CD4-positive, alpha-beta memory T cell (primary cell): ENCODE measurements around the gene AZIN2. TPM values are rescaled to one million over a fixed set of nuclear protein-coding genes. Genes with fewer than 3 reads are reported as not detected.

Experiments used
- CTCF ChIA-PET: fragments of 350-600 bp; sonication (Branson Sonifier 250); formaldehyde crosslinking; loops from one replicate; lab custom pipeline; 2021; ENCODE audit warnings: inconsistent platforms; ENCODE audit not compliant: partially characterized antibody; lab: Charles Lee
- POLR2A ChIA-PET: fragments of 350-600 bp; sonication (Branson Sonifier 250); formaldehyde crosslinking; loops from one replicate; lab custom pipeline; 2021; ENCODE audit not compliant: partially characterized antibody; lab: Charles Lee
- DNase-seq, 5 donors: peaks; one replicate each; pipeline versions ENCODE4 v3.0.0 to v3.0.0-alpha.2; 2020 to 2022; ENCODE audit warnings: mixed read lengths in 1 of 5
- H3K27ac ChIP-seq: one replicate; pipeline ENCODE4 v1.7.0; 2013; ENCODE audit warnings: low read depth, low read length
- H3K27me3 ChIP-seq: 2 replicates; pipeline ENCODE4 v1.7.0; 2013; ENCODE audit warnings: mild to moderate bottlenecking, low read length, moderate library complexity; ENCODE audit not compliant: insufficient read depth
- H3K36me3 ChIP-seq: 2 replicates; pipeline ENCODE4 v1.7.0; 2013; ENCODE audit warnings: mild to moderate bottlenecking, low read length, moderate library complexity; ENCODE audit not compliant: insufficient read depth
- H3K4me1 ChIP-seq: 2 replicates; pipeline ENCODE4 v1.7.0; 2013; ENCODE audit warnings: mild to moderate bottlenecking, low read length, moderate library complexity; ENCODE audit not compliant: insufficient read depth
- H3K4me3 ChIP-seq, 2 donors: one replicate each; pipeline ENCODE4 v1.7.0; 2013; ENCODE audit warnings: low read length in 2 of 2, mild to moderate bottlenecking in 1 of 2
- H3K9me3 ChIP-seq, 2 donors: one replicate each; pipeline ENCODE4 v1.7.0; 2013; ENCODE audit warnings: low read length in 2 of 2, control low read depth in 1 of 2; ENCODE audit not compliant: control insufficient read depth in 1 of 2
- H3K27ac Mint-ChIP-seq, 7 donors: one replicate each; pipeline ENCODE4 v1.8.0; 2020 to 2021; ENCODE audit warnings: mixed read lengths in 7 of 7, mild to moderate bottlenecking in 6 of 7, inconsistent platforms in 3 of 7, moderate library complexity in 3 of 7
- H3K27me3 Mint-ChIP-seq, 2 donors: one replicate each; pipeline ENCODE4 v1.8.0; 2020 to 2021; ENCODE audit warnings: mixed read lengths in 2 of 2
- H3K36me3 Mint-ChIP-seq, 2 donors: one replicate each; pipeline ENCODE4 v1.8.0; 2020 to 2021; ENCODE audit warnings: mixed read lengths in 2 of 2, inconsistent platforms in 1 of 2, mild to moderate bottlenecking in 1 of 2
- H3K4me1 Mint-ChIP-seq, 4 donors: one replicate each; pipeline ENCODE4 v1.8.0; 2020 to 2021; ENCODE audit warnings: mixed read lengths in 4 of 4, mild to moderate bottlenecking in 1 of 4
- H3K4me3 Mint-ChIP-seq, 8 donors: one replicate each; pipeline ENCODE4 v1.8.0; 2020 to 2021; ENCODE audit warnings: mixed read lengths in 8 of 8, mild to moderate bottlenecking in 7 of 8, moderate library complexity in 6 of 8, inconsistent platforms in 3 of 8
- H3K9me3 Mint-ChIP-seq, 8 donors: one replicate each; pipeline ENCODE4 v1.8.0; 2020 to 2021; ENCODE audit warnings: mixed read lengths in 8 of 8, mild to moderate bottlenecking in 5 of 8, inconsistent platforms in 3 of 8, moderate library complexity in 1 of 8
- intact Hi-C: fragments of 100-400 bp; cut with micrococcal nuclease; formaldehyde crosslinking; loops from one replicate; pipeline ENCODE4 v1.15.1; 2023
- polyA plus RNA-seq, 2 donors: library from polyadenylated mRNA; unstranded; fragments of 300-500 nt; fragmentation: Illumina TruSeq; gene quantifications; one replicate each; pipeline ENCODE4 v1.2.3, GENCODE V29; 2021
- total RNA-seq, 2 experiments: library from RNA; stranded (reverse); gene quantifications; one replicate each; pipeline ENCODE4 v1.2.3, GENCODE V29; 2021

AZIN2 gene
- total and polyA plus RNA-seq, 4 experiments from 2014 or later = 5.4 to 8.0 (median 6.8) TPM

- DNase-seq = no peak
- no peaks in the 10 kb centered on the region for H3K27me3 Mint-ChIP-seq
- no peaks in the 10 kb centered on the region for H3K9me3 Mint-ChIP-seq
- no peak overlapping the region for H3K4me3 ChIP-seq
- H3K4me3 Mint-ChIP-seq = peak overlapping the region; percentile 50 to 89 (median 84)
- intact Hi-C loops = no loop called here
- peaks cover 32% of the 10 kb centered on the region for H3K4me1 ChIP-seq
- H3K27ac Mint-ChIP-seq = peak overlapping the region; percentile 11 to 94 (median 55)
- no peaks in the 10 kb centered on the region for H3K36me3 ChIP-seq
- H3K36me3 Mint-ChIP-seq = peaks cover 2% of the 10 kb centered on the region in 2 donors
- POLR2A ChIA-PET = interaction anchor here (1.4 to 1.8 kb wide), 3 partner anchors 11 to 44 kb away, joined by 3 to 9 read pairs (median 6); no protein-coding TSS in a partner anchor
- H3K4me1 Mint-ChIP-seq = peaks cover 12 to 53% (median 32%) of the 10 kb centered on the region in 4 donors
- H3K27me3 ChIP-seq = no peaks in the 10 kb centered on the region
- H3K9me3 ChIP-seq = no peaks in the 10 kb centered on the region
- CTCF ChIA-PET = interaction anchor here (1.1 to 9.6 kb wide), 2 partner anchors 14 to 145 kb away, joined by 3 to 95 read pairs; no protein-coding TSS in a partner anchor
- H3K27ac ChIP-seq = no peak overlapping the region
Observed at GRCh38 chr1:33082575-33083108, 1.7 kb downstream of the AZIN2 start.

DNA sequence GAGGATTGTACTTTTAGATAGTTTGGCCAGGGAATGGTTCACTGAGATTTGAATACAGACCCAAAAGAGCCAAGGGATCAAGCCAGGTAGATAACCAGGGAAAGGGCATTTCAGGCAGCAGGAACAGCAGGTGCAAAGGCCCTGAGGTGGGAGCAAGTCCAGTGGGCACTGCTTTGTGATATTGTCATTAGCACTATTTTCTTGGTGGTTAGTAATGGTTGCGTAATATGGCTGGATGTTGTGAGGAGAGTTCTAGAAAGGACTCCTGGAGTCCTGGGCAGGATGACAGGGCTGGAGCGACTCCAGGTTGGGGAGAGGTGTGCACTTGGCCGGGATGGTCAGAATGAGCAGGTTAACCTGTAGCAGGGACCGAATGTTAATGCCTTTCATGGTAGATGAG, 4.4 kb downstream of the AZIN2 start:
- CTCF ChIA-PET = interaction anchor here (0.7 to 9.6 kb wide), 10 partner anchors 11 to 311 kb away, joined by 3 to 95 read pairs (median 6); no protein-coding TSS in a partner anchor
- H3K36me3 ChIP-seq = no peaks in the 10 kb centered on the region
- no peak overlapping the region for H3K4me3 Mint-ChIP-seq
- peaks cover 43% of the 10 kb centered on the region for H3K4me1 ChIP-seq
- no peaks in the 10 kb centered on the region for H3K9me3 ChIP-seq
- H3K36me3 Mint-ChIP-seq = peaks cover 2% of the 10 kb centered on the region in 2 donors
- no peak overlapping the region for H3K27ac ChIP-seq
- no peaks in the 10 kb centered on the region for H3K9me3 Mint-ChIP-seq
- POLR2A ChIA-PET = interaction anchor here (1.6 kb wide), 1 partner anchor 121 kb away, joined by 5 read pairs; the partner anchor contains the start of gene RNF19B
- no peaks in the 10 kb centered on the region for H3K27me3 ChIP-seq
- intact Hi-C loops = loop anchor here (5.0 kb wide), 1 partner anchor 373 kb away; no protein-coding TSS in a partner anchor
- peak overlapping the region in 3 of 7 donors; percentile 3 to 69 (median 4) for H3K27ac Mint-ChIP-seq
- H3K4me3 ChIP-seq = no peak overlapping the region
- peaks cover 22 to 64% (median 42%) of the 10 kb centered on the region in 4 donors for H3K4me1 Mint-ChIP-seq
- DNase-seq = no peak
- H3K27me3 Mint-ChIP-seq = no peaks in the 10 kb centered on the region

DNA sequence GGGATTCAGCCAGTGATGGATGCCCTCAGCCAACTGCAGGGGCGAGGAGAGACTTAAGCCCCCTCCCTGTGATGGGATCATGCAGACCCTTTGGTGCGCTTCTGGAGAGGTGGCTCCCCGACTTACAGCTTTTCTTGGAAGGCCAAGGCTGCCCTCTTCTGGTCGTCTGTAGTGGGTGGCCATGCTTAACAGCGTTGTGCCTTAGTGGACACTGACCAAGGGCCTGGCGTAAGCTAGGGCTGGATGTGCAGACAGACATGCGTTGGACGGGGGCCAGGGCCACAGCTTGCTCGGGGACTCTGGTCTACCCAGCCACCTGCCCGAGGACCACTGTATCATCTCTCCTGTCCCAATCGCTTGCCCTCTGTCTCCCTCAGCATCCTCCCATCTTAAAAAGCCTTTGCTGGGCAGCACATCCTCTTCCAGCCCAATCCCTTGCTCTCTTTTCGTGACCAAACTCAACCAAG, 5.5 kb downstream of the AZIN2 start:
- intact Hi-C loops = loop anchor here (1.0 to 5.0 kb wide), 2 partner anchors 153 to 374 kb away; no protein-coding TSS in a partner anchor
- H3K4me1 ChIP-seq = peaks cover 35% of the 10 kb centered on the region
- Mint-ChIP-seq H3K4me1 (peaks cover 20 to 56% (median 40%) of the 10 kb centered on the region in 4 donors), H3K27ac (peak overlapping the region in 6 of 7 donors; percentile 6 to 56 (median 24)), H3K36me3 (peaks cover 0 to 2% of the 10 kb centered on the region in 2 donors), H3K9me3 (no peaks in the 10 kb centered on the region), H3K4me3 (no peak overlapping the region), H3K27me3 (no peaks in the 10 kb centered on the region)
- no peak overlapping the region for H3K27ac ChIP-seq
- DNase-seq = no peak
- ChIA-PET CTCF (interaction anchor here (0.8 to 9.6 kb wide), 10 partner anchors 8 to 372 kb away, joined by 3 to 95 read pairs (median 4); no protein-coding TSS in a partner anchor), POLR2A (interaction anchor here (1.1 to 1.6 kb wide), 2 partner anchors 13 to 122 kb away, joined by 3 to 5 read pairs; partner anchors contain the start of gene RNF19B)
- H3K27me3 ChIP-seq = no peaks in the 10 kb centered on the region
- H3K9me3 ChIP-seq = no peaks in the 10 kb centered on the region
- no peaks in the 10 kb centered on the region for H3K36me3 ChIP-seq
- H3K4me3 ChIP-seq = no peak overlapping the region

DNA sequence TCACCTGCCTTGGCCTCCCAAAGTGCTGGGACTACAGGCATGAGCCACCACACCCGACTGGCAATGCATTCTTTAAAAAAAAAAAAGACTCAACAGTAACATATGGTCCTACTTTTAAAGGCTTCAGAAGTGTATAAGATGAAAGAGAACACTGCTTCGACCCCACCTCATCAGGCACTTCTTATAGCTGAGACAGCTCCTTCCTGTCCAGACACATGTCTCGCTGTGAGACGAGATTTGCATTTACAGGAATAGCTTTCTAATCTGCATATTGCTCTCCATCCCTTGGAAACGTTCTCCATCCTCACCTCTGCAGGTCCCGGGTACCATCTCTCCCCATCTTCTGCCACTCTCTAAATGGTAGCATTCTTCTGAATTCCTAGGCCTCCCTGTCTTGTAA, 6.7 kb downstream of the AZIN2 start:
- Mint-ChIP-seq H3K27ac (peak overlapping the region; percentile 34 to 93 (median 74)), H3K4me1 (peaks cover 14 to 45% (median 31%) of the 10 kb centered on the region in 4 donors), H3K4me3 (peak overlapping the region in 3 of 8 donors; percentile 2 to 48 (median 36)), H3K9me3 (no peaks in the 10 kb centered on the region), H3K36me3 (peaks cover 0 to 2% of the 10 kb centered on the region in 2 donors), H3K27me3 (no peaks in the 10 kb centered on the region)
- no peak for DNase-seq
- Histone ChIP-seq H3K27ac (peak overlapping the region; percentile 21), H3K27me3 (no peaks in the 10 kb centered on the region), H3K4me1 (peaks cover 25% of the 10 kb centered on the region), H3K36me3 (no peaks in the 10 kb centered on the region), H3K9me3 (no peaks in the 10 kb centered on the region), H3K4me3 (no peak overlapping the region)
- intact Hi-C loops = loop anchor here (5.0 kb wide), 1 partner anchor 375 kb away; no protein-coding TSS in a partner anchor
- ChIA-PET POLR2A (interaction anchor here (0.6 to 2.7 kb wide), 4 partner anchors 11 to 512 kb away, joined by 3 to 19 read pairs (median 9); partner anchors contain the start of gene RNF19B), CTCF (interaction anchor here (0.8 to 2.2 kb wide), 2 partner anchors 9 to 40 kb away, joined by 3 to 9 read pairs; no protein-coding TSS in a partner anchor)

DNA sequence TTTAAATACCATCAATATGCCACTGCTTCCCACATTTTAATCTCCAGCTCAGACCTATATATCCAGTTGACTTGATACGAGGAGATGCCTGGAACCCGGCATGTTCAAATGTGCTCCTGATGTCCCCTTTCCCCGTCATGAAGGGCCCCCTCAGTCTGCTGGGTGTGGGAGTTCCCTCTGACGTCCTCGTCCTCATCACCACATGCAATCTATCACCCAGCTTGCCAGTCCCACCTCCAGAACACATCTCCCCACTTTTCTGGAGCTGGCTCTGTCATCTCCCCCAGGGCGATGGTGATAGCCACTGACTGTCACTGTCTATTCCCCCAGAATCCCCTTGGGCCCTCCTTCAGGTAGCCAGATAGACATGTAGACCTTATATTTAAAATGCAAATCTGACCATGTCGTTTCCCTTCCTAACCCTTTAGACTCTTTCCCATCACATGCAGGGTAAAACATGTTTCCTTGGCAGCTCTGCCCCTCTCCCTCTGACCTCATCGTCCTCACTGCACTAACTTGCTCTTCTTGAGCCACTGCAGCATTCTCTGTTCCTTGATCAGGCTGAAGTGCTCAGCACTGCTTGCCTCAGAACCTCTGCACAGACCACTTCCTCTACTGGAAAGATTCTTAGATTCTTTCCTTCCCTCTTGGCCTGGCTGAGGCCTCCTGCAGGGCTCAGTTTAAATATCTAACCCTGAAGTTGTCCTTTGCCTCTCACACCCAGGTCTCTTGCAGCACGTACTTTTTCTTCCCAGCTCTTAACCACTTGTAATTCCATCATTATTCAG, 7.4 kb downstream of the AZIN2 start:
- H3K36me3 Mint-ChIP-seq = peaks cover 0 to 2% of the 10 kb centered on the region in 2 donors
- no peaks in the 10 kb centered on the region for H3K9me3 Mint-ChIP-seq
- no peak overlapping the region for H3K4me3 ChIP-seq
- peaks cover 14 to 39% (median 26%) of the 10 kb centered on the region in 4 donors for H3K4me1 Mint-ChIP-seq
- peak overlapping the region in 6 of 8 donors; percentile 18 to 83 (median 57) for H3K4me3 Mint-ChIP-seq
- no peaks in the 10 kb centered on the region for H3K36me3 ChIP-seq
- H3K27me3 Mint-ChIP-seq = no peaks in the 10 kb centered on the region
- ChIA-PET CTCF (interaction anchor here (0.8 to 2.2 kb wide), 5 partner anchors 8 to 39 kb away, joined by 3 to 9 read pairs (median 4); no protein-coding TSS in a partner anchor), POLR2A (interaction anchor here (0.6 to 2.7 kb wide), 5 partner anchors 8 to 513 kb away, joined by 3 to 19 read pairs (median 9); partner anchors contain the start of gene RNF19B)
- peak overlapping the region; percentile 43 to 98 (median 91) for H3K27ac Mint-ChIP-seq
- intact Hi-C loops = loop anchor here (5.0 kb wide), 1 partner anchor 376 kb away; no protein-coding TSS in a partner anchor
- no peak for DNase-seq
- no peaks in the 10 kb centered on the region for H3K27me3 ChIP-seq
- H3K4me1 ChIP-seq = peaks cover 21% of the 10 kb centered on the region
- peak overlapping the region; percentile 21 for H3K27ac ChIP-seq
- no peaks in the 10 kb centered on the region for H3K9me3 ChIP-seq

GRCh38 chr1:33089457-33089856, 8.5 kb downstream of the AZIN2 start:
- Histone ChIP-seq H3K9me3 (no peaks in the 10 kb centered on the region), H3K36me3 (no peaks in the 10 kb centered on the region), H3K27ac (no peak overlapping the region), H3K27me3 (no peaks in the 10 kb centered on the region), H3K4me1 (peaks cover 21% of the 10 kb centered on the region), H3K4me3 (no peak overlapping the region)
- H3K4me1 Mint-ChIP-seq = peaks cover 14 to 34% (median 26%) of the 10 kb centered on the region in 4 donors
- H3K27me3 Mint-ChIP-seq = no peaks in the 10 kb centered on the region
- H3K9me3 Mint-ChIP-seq = no peaks in the 10 kb centered on the region
- ChIA-PET CTCF (interaction anchor here (0.5 to 2.2 kb wide), 6 partner anchors 7 to 214 kb away, joined by 3 to 9 read pairs (median 4); no protein-coding TSS in a partner anchor), POLR2A (interaction anchor here (1.3 to 2.7 kb wide), 3 partner anchors 9 to 125 kb away, joined by 7 to 19 read pairs (median 9); partner anchors contain the start of gene RNF19B)
- H3K36me3 Mint-ChIP-seq = peaks cover 0 to 2% of the 10 kb centered on the region in 2 donors
- intact Hi-C loops = loop anchor here (5.0 kb wide), 1 partner anchor 377 kb away; no protein-coding TSS in a partner anchor
- H3K4me3 Mint-ChIP-seq = no peak overlapping the region
- peak overlapping the region in 1 of 7 donors; percentile 34 for H3K27ac Mint-ChIP-seq
- no peak for DNase-seq
